ENCODE results near the gene TTC6.

DNA sequence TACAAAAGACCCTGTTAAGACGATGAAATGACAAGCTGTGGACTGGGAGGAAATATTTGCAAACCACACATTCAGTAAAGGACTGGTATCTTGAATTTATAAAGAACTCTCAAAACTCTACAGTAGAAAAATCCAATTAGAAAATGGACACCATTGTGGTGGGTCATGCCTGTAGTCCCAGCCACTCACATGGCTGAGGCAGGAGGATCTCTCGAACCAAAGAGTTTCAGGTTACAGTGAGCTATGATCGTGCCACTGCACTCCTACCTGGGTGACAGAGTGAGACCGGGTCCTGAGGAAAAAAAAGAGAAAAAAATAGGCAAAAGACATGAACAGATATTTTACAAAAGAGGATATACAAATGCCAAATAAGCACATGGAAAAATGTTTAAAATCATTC lies 41.9 kb downstream of the TTC6 start:
- TF ChIP-seq POLR2A (IDR thresholded peaks at IDR 0.05) = no peak
- TF ChIP-seq, protein P1, sequence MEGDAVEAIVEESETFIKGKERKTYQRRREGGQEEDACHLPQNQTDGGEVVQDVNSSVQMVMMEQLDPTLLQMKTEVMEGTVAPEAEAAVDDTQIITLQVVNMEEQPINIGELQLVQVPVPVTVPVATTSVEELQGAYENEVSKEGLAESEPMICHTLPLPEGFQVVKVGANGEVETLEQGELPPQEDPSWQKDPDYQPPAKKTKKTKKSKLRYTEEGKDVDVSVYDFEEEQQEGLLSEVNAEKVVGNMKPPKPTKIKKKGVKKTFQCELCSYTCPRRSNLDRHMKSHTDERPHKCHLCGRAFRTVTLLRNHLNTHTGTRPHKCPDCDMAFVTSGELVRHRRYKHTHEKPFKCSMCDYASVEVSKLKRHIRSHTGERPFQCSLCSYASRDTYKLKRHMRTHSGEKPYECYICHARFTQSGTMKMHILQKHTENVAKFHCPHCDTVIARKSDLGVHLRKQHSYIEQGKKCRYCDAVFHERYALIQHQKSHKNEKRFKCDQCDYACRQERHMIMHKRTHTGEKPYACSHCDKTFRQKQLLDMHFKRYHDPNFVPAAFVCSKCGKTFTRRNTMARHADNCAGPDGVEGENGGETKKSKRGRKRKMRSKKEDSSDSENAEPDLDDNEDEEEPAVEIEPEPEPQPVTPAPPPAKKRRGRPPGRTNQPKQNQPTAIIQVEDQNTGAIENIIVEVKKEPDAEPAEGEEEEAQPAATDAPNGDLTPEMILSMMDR (IDR thresholded peaks at IDR 0.05) = no peak
